Mesenchymal stem cell (in vitro differentiated cells and primary cell): Measurements from ENCODE around the gene SLC35A5.

Experiments
- DNase-seq: peaks from one replicate; pipeline ENCODE4 v3.0.0-alpha.2; 2013
- H2AFZ ChIP-seq: one replicate; pipeline ENCODE4 v1.6.1; 2013; ENCODE audit warnings: low read depth, mild to moderate bottlenecking, control low read depth, inconsistent platforms, low read length, moderate library complexity
- H2AK5ac ChIP-seq: 2 replicates; pipeline ENCODE4 v1.6.1; 2013; ENCODE audit warnings: low read length, moderate library complexity, mild to moderate bottlenecking, inconsistent platforms; ENCODE audit not compliant: severe bottlenecking
- H2BK120ac ChIP-seq: one replicate; pipeline ENCODE4 v1.6.1; 2013; ENCODE audit warnings: low read depth, mild to moderate bottlenecking, inconsistent platforms, low read length, moderate library complexity
- H2BK12ac ChIP-seq, 2 experiments: one replicate each; pipeline ENCODE4 v1.6.1; 2013; ENCODE audit warnings: inconsistent platforms in 2 of 2, low read length in 2 of 2, mild to moderate bottlenecking in 2 of 2, moderate library complexity in 2 of 2, control low read depth in 1 of 2
- H2BK15ac ChIP-seq: one replicate; pipeline ENCODE4 v1.6.1; 2013; ENCODE audit warnings: mild to moderate bottlenecking, low read depth, inconsistent platforms; ENCODE audit not compliant: poor library complexity, severe bottlenecking
- H2BK5ac ChIP-seq: 2 replicates; pipeline ENCODE4 v1.6.1; 2013; ENCODE audit warnings: low read depth, mild to moderate bottlenecking, low read length, control low read depth, inconsistent platforms; ENCODE audit not compliant: poor library complexity, severe bottlenecking
- H3K14ac ChIP-seq, 2 experiments: one replicate each; pipeline ENCODE4 v1.6.1; 2013; ENCODE audit warnings: inconsistent platforms in 2 of 2, low read length in 2 of 2, control low read depth in 1 of 2, mild to moderate bottlenecking in 1 of 2, moderate library complexity in 1 of 2
- H3K18ac ChIP-seq, 2 experiments: one replicate each; pipeline ENCODE4 v1.6.1; 2013; ENCODE audit warnings: inconsistent platforms in 2 of 2, low read length in 2 of 2, control low read depth in 1 of 2, low read depth in 1 of 2, mild to moderate bottlenecking in 1 of 2
- H3K23ac ChIP-seq, 2 experiments: one replicate each; pipeline ENCODE4 v1.6.1; 2013; ENCODE audit warnings: inconsistent platforms in 2 of 2, low read length in 2 of 2, mild to moderate bottlenecking in 2 of 2, moderate library complexity in 2 of 2, control low read depth in 1 of 2
- H3K27ac ChIP-seq: 2 replicates; pipeline ENCODE4 v1.5.1; 2013; ENCODE audit warnings: mild to moderate bottlenecking, moderate library complexity, low read length, control low read depth, inconsistent platforms; ENCODE audit not compliant: poor library complexity, severe bottlenecking
- H3K27me3 ChIP-seq, 2 experiments: 2 replicates each; pipeline versions ENCODE4 v1.6.1 to v1.7.0; 2013; ENCODE audit warnings: low read length in 2 of 2, mild to moderate bottlenecking in 2 of 2, moderate library complexity in 2 of 2, control low read depth in 1 of 2, inconsistent platforms in 1 of 2; ENCODE audit not compliant: control insufficient read depth in 1 of 2, insufficient read depth in 1 of 2
- H3K36me3 ChIP-seq, 2 experiments: 2 replicates each; pipeline versions ENCODE4 v1.6.1 to v1.7.0; 2013; ENCODE audit warnings: low read length in 2 of 2, control low read depth in 1 of 2, inconsistent platforms in 1 of 2, low read depth in 1 of 2, mild to moderate bottlenecking in 1 of 2; ENCODE audit not compliant: insufficient read depth in 2 of 2, control insufficient read depth in 1 of 2
- H3K4ac ChIP-seq, 2 experiments: one replicate each; pipeline ENCODE4 v1.6.1; 2013; ENCODE audit warnings: inconsistent platforms in 2 of 2, low read length in 2 of 2, mild to moderate bottlenecking in 2 of 2, moderate library complexity in 2 of 2, control low read depth in 1 of 2, low read depth in 1 of 2
- H3K4me1 ChIP-seq: 2 replicates; pipeline ENCODE4 v1.6.1; 2013; ENCODE audit warnings: low read depth, low read length, control low read depth; ENCODE audit not compliant: control insufficient read depth, insufficient read depth
- H3K4me2 ChIP-seq: 2 replicates; pipeline ENCODE4 v1.6.1; 2013; ENCODE audit warnings: low read length, mild to moderate bottlenecking, inconsistent platforms; ENCODE audit not compliant: poor library complexity, severe bottlenecking
- H3K4me3 ChIP-seq, 2 experiments: 2 replicates each; pipeline versions ENCODE4 v1.5.1 to v1.7.0; 2013; ENCODE audit warnings: low read length in 2 of 2, mild to moderate bottlenecking in 2 of 2, control low read depth in 1 of 2, low read depth in 1 of 2; ENCODE audit not compliant: insufficient read depth in 1 of 2
- H3K79me1 ChIP-seq: replicated peaks from 2 replicates; pipeline ENCODE4 v1.6.1; 2013; ENCODE audit warnings: mild to moderate bottlenecking, control low read depth, low read length, inconsistent platforms; ENCODE audit not compliant: poor library complexity, severe bottlenecking
- H3K9ac ChIP-seq: 2 replicates; pipeline ENCODE4 v1.7.0; 2013; ENCODE audit warnings: mild to moderate bottlenecking, low read length, moderate library complexity
- H3K9me3 ChIP-seq: 2 replicates; pipeline ENCODE4 v1.7.0; 2013; ENCODE audit warnings: mild to moderate bottlenecking, low read length; ENCODE audit not compliant: control insufficient read depth
- H4K8ac ChIP-seq: one replicate; pipeline ENCODE4 v1.6.1; 2013; ENCODE audit warnings: inconsistent platforms, mild to moderate bottlenecking, low read length, moderate library complexity
- H4K91ac ChIP-seq: one replicate; pipeline ENCODE4 v1.6.1; 2013; ENCODE audit warnings: mild to moderate bottlenecking, low read length, inconsistent platforms
- WGBS: methylation state at CpG from one replicate; pipeline ENCODE4 v1.1.7; 2013; ENCODE audit warnings: mixed read lengths; 5-methylcytosine and 5-hydroxymethylcytosine counted together

Gene SLC35A5

GRCh38 chr3:112607863-112608262 lies 46.0 kb downstream of the SLC35A5 start:
- Histone ChIP-seq H2BK12ac (no peak overlapping the region), H3K4ac (no peak overlapping the region), H3K27me3 (no peaks in the 10 kb centered on the region), H3K79me1 (no peaks in the 10 kb centered on the region), H2BK5ac (no peak overlapping the region), H2BK15ac (no peak overlapping the region), H3K14ac (no peak overlapping the region), H3K18ac (no peak overlapping the region), H2BK120ac (no peak overlapping the region), H3K23ac (no peak overlapping the region), H3K4me1 (peaks cover 2% of the 10 kb centered on the region), H4K8ac (no peak overlapping the region), H3K4me2 (no peak overlapping the region), H3K4me3 (no peak overlapping the region), H3K36me3 (peaks cover 3 to 92% of the 10 kb centered on the region in 2 experiments), H3K27ac (peak overlapping the region; percentile 43), H4K91ac (no peak overlapping the region), H3K9me3 (no peaks in the 10 kb centered on the region), H2AFZ (no peak overlapping the region), H3K9ac (no peak overlapping the region), H2AK5ac (no peak overlapping the region)
- no peak for DNase-seq

GRCh38 chr3:112610121-112610520 lies 48.3 kb downstream of the SLC35A5 start:
- H3K27me3 ChIP-seq = no peaks in the 10 kb centered on the region
- H3K4ac ChIP-seq = no peak overlapping the region
- H3K14ac ChIP-seq = no peak overlapping the region
- H3K27ac ChIP-seq = no peak overlapping the region
- peaks cover 3 to 96% of the 10 kb centered on the region in 2 experiments for H3K36me3 ChIP-seq
- H2AFZ ChIP-seq = no peak overlapping the region
- peak overlapping the region; percentile 73 for H3K9ac ChIP-seq
- H2BK12ac ChIP-seq = no peak overlapping the region
- H3K18ac ChIP-seq = no peak overlapping the region
- H2BK5ac ChIP-seq = no peak overlapping the region
- DNase-seq = peak; percentile 73
- H2AK5ac ChIP-seq = no peak overlapping the region
- H4K91ac ChIP-seq = no peak overlapping the region
- no peaks in the 10 kb centered on the region for H3K79me1 ChIP-seq
- no peak overlapping the region for H2BK120ac ChIP-seq
- no peak overlapping the region for H3K4me3 ChIP-seq
- no peak overlapping the region for H2BK15ac ChIP-seq
- H3K23ac ChIP-seq = no peak overlapping the region
- no peak overlapping the region for H4K8ac ChIP-seq
- peaks cover 2% of the 10 kb centered on the region for H3K4me1 ChIP-seq
- H3K9me3 ChIP-seq = no peaks in the 10 kb centered on the region
- 89% methylated on average over 3 of the region's 3 CpGs for WGBS
- no peak overlapping the region for H3K4me2 ChIP-seq

- WGBS = 92% methylated on average over 1 of the region's 5 CpGs
- DNase-seq = no peak
- H4K91ac ChIP-seq = no peak overlapping the region
- peaks cover 9 to 96% of the 10 kb centered on the region in 2 experiments for H3K36me3 ChIP-seq
- no peaks in the 10 kb centered on the region for H3K9me3 ChIP-seq
- no peaks in the 10 kb centered on the region for H3K27me3 ChIP-seq
- no peak overlapping the region for H3K23ac ChIP-seq
- no peak overlapping the region for H2AK5ac ChIP-seq
- no peak overlapping the region for H3K14ac ChIP-seq
- H3K4me2 ChIP-seq = no peak overlapping the region
- no peak overlapping the region for H2AFZ ChIP-seq
- peak overlapping the region; percentile 54 for H3K9ac ChIP-seq
- H3K4me1 ChIP-seq = no peaks in the 10 kb centered on the region
- H3K79me1 ChIP-seq = no peaks in the 10 kb centered on the region
- H2BK12ac ChIP-seq = no peak overlapping the region
- no peak overlapping the region for H4K8ac ChIP-seq
- H2BK120ac ChIP-seq = no peak overlapping the region
- H3K4ac ChIP-seq = no peak overlapping the region
- no peak overlapping the region for H3K4me3 ChIP-seq
- no peak overlapping the region for H3K27ac ChIP-seq
- H3K18ac ChIP-seq = no peak overlapping the region
- H2BK15ac ChIP-seq = no peak overlapping the region
- H2BK5ac ChIP-seq = no peak overlapping the region
Observed at GRCh38 chr3:112611752-112612515, 50.1 kb downstream of the SLC35A5 start.

GRCh38 chr3:112615989-112616731 lies 54.3 kb downstream of the SLC35A5 start:
- WGBS = 98% methylated on average over 6 of the region's 7 CpGs

More at GRCh38 chr3:112615989-112616731, 54.3 kb downstream of the SLC35A5 start:
- H4K8ac ChIP-seq = no peak overlapping the region
- H3K9ac ChIP-seq = peak overlapping the region; percentile 3
- DNase-seq = no peak
- no peak overlapping the region for H2BK120ac ChIP-seq
- no peak overlapping the region for H2AFZ ChIP-seq
- H3K4me1 ChIP-seq = no peaks in the 10 kb centered on the region
- H3K23ac ChIP-seq = no peak overlapping the region
- H3K27ac ChIP-seq = no peak overlapping the region
- no peaks in the 10 kb centered on the region for H3K27me3 ChIP-seq
- H3K79me1 ChIP-seq = no peaks in the 10 kb centered on the region
- H3K14ac ChIP-seq = no peak overlapping the region
- H2BK5ac ChIP-seq = no peak overlapping the region
- no peak overlapping the region for H3K4me3 ChIP-seq
- H2AK5ac ChIP-seq = no peak overlapping the region
- H3K36me3 ChIP-seq = peaks cover 13 to 90% of the 10 kb centered on the region in 2 experiments
- H3K4ac ChIP-seq = no peak overlapping the region
- no peak overlapping the region for H4K91ac ChIP-seq
- H3K4me2 ChIP-seq = no peak overlapping the region
- no peak overlapping the region for H2BK12ac ChIP-seq
- no peaks in the 10 kb centered on the region for H3K9me3 ChIP-seq
- H3K18ac ChIP-seq = no peak overlapping the region
- H2BK15ac ChIP-seq = no peak overlapping the region
